Testis (tissue), 5 donors: Measurements from ENCODE around the gene KMT5B. TPM values are rescaled to one million over a fixed set of nuclear protein-coding genes. Genes with fewer than 3 reads are reported as not detected.

Experiments used
- DNase-seq: peaks from one replicate; pipeline ENCODE4 v3.0.0-alpha.2; 2019
- H3K27ac ChIP-seq, 2 donors: fragments of 200-600 bp; sonication (generic); one replicate each; pipeline ENCODE4 v1.5.1; 2019
- H3K27me3 ChIP-seq: fragments of 200-600 bp; sonication (generic); one replicate; pipeline ENCODE4 v1.5.1; 2019
- H3K36me3 ChIP-seq: fragments of 200-600 bp; sonication (generic); one replicate; pipeline ENCODE4 v1.5.1; 2017; ENCODE audit warnings: low read depth; ENCODE audit errors: missing control alignments
- H3K4me1 ChIP-seq: fragments of 200-600 bp; sonication (generic); one replicate; pipeline ENCODE4 v1.5.1; 2019
- H3K4me3 ChIP-seq, 2 donors: fragments of 200-600 bp; sonication (generic); one replicate each; pipeline ENCODE4 v1.5.1; 2017 to 2019
- H3K9me3 ChIP-seq: fragments of 200-600 bp; sonication (generic); one replicate; pipeline ENCODE4 v1.5.1; 2017
- POLR2A ChIP-seq: fragments of 450-650 bp; IDR thresholded peaks from one replicate; pipeline ENCODE4 v1.6.1; 2017; ENCODE audit warnings: antibody characterized with exemption, mild to moderate bottlenecking, moderate library complexity
- WGBS, 2 donors: methylation state at CpG; one replicate each; pipeline ENCODE4 v1.1.5; 2018; 5-methylcytosine and 5-hydroxymethylcytosine counted together
- intact Hi-C: fragments of 100-400 bp; cut with DNase I; formaldehyde crosslinking; loops from one replicate; pipeline ENCODE4 v1.15.1; 2023; ENCODE audit warnings: low total_unique reads
- long read RNA-seq, 2 donors: transcript quantifications; one replicate each; lab custom pipeline, GENCODE V29; 2026
- polyA plus RNA-seq: library from polyadenylated mRNA; stranded (reverse); fragments of 350-450 nt; fragmentation: Illumina TruSeq; extraction: RNeasy Lipid Tissue Mini Kit (QIAGEN cat#74804); gene quantifications from one replicate; pipeline ENCODE4 v1.2.3, GENCODE V29; 2014; ENCODE audit warnings: low read depth, low replicate concordance; ENCODE audit not compliant: insufficient read depth
- total RNA-seq, 2 donors: library from RNA; depleted of rRNA; stranded (reverse); fragments of >200 nt; gene quantifications; one replicate each; pipeline ENCODE4 v1.2.3, GENCODE V29; 2016
- TF ChIP-seq, protein P1 (sequence below), 3 experiments: fragments of 450-650 bp in 2 of 3; fragments of 200-600 bp in 1 of 3; sonication (generic) in 1 of 3; IDR thresholded peaks; one replicate each; pipeline ENCODE4 v1.5.1; 2016 to 2019; ENCODE audit warnings: antibody characterized with exemption in 3 of 3, mild to moderate bottlenecking in 2 of 3, moderate library complexity in 1 of 3

KMT5B gene
- total RNA-seq = 10 to 100 TPM; 44.1 to 56.5 TPM
- polyA plus RNA-seq = 42.1 TPM
- long read RNA-seq, donor 1, partial matches to known transcripts = 6 of 7 reads
- long read RNA-seq, donor 1, other reads (novel, unspliced or antisense) = 0 of 7 reads
- long read RNA-seq, donor 2, partial matches to known transcripts = 0 of 1 reads
- long read RNA-seq, donor 2, other reads (novel, unspliced or antisense) = 0 of 1 reads

DNA sequence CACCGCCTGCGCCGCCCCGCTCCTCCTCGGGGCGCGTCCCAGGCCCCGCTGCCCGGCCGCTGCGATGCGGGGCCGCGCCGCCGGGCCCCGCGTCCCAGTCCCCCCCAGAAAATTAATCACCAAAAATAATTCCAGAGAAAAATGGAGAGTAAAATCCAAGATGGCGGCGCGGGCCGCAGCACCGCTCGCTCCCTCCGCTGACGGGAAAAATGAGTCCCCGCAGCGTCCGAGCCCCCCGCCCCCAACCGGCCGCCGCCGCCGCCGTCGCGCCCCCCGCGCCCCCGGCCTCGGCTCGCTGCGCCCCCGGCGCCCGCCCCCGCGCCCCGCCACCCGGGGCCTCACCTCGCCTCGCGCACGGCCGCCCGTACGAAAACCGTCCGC, at the start of gene KMT5B:
TSS of gene KMT5B (minus strand) at position 162 of the 381 bp plus-strand sequence. CDS start 23,220 bp downstream, outside the sequence.
- peak; percentile 56 for DNase-seq
- Histone ChIP-seq H3K9me3 (no peaks in the 10 kb centered on the region), H3K4me1 (peaks cover 32% of the 10 kb centered on the region), H3K27ac (peak within 1 kb of the TSS; percentile 99), H3K36me3 (no peaks in the 10 kb centered on the region), H3K4me3 (peak within 1 kb of the TSS; percentile 77 to 91), H3K27me3 (no peaks in the 10 kb centered on the region)
- 0% methylated on average over 8 of the region's 60 CpGs; no CpG with 5 or more reads in 1 of the 2 donors for WGBS, 2 donors
- intact Hi-C loops = no loop called here
- TF ChIP-seq POLR2A = no peak
- TF ChIP-seq, protein P1, sequence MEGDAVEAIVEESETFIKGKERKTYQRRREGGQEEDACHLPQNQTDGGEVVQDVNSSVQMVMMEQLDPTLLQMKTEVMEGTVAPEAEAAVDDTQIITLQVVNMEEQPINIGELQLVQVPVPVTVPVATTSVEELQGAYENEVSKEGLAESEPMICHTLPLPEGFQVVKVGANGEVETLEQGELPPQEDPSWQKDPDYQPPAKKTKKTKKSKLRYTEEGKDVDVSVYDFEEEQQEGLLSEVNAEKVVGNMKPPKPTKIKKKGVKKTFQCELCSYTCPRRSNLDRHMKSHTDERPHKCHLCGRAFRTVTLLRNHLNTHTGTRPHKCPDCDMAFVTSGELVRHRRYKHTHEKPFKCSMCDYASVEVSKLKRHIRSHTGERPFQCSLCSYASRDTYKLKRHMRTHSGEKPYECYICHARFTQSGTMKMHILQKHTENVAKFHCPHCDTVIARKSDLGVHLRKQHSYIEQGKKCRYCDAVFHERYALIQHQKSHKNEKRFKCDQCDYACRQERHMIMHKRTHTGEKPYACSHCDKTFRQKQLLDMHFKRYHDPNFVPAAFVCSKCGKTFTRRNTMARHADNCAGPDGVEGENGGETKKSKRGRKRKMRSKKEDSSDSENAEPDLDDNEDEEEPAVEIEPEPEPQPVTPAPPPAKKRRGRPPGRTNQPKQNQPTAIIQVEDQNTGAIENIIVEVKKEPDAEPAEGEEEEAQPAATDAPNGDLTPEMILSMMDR (IDR thresholded peaks at IDR 0.05) = no peak

DNA sequence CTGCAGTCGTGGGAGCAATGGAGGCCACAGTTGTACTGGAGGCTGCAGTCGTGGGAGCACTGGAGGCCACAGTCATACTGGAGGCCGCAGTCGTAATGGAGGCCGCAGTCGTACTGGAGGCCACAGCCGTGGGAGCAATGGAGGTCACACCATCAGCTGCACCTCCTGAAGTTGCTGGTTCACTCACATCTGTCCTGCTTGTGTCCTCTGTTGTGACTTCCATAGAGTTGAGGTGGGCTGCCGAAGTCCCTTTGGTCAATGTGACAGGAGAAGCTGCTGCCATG, 49.4 kb upstream of the KMT5B start:
- no peaks in the 10 kb centered on the region for H3K27me3 ChIP-seq
- no peak overlapping the region for H3K4me3 ChIP-seq
- H3K4me1 ChIP-seq = no peaks in the 10 kb centered on the region
- intact Hi-C loops = loop anchor here (5.0 kb wide), 1 partner anchor 40 kb away; no protein-coding TSS in a partner anchor
- no peak overlapping the region for H3K27ac ChIP-seq
- 94 to 97% methylated on average over 8 of the region's 8 CpGs for WGBS, 2 donors
- no peaks in the 10 kb centered on the region for H3K36me3 ChIP-seq
- no peak for TF ChIP-seq POLR2A
- TF ChIP-seq, protein P1 (IDR thresholded peaks at IDR 0.05) = no peak
- H3K9me3 ChIP-seq = no peaks in the 10 kb centered on the region
- no peak for DNase-seq

DNA sequence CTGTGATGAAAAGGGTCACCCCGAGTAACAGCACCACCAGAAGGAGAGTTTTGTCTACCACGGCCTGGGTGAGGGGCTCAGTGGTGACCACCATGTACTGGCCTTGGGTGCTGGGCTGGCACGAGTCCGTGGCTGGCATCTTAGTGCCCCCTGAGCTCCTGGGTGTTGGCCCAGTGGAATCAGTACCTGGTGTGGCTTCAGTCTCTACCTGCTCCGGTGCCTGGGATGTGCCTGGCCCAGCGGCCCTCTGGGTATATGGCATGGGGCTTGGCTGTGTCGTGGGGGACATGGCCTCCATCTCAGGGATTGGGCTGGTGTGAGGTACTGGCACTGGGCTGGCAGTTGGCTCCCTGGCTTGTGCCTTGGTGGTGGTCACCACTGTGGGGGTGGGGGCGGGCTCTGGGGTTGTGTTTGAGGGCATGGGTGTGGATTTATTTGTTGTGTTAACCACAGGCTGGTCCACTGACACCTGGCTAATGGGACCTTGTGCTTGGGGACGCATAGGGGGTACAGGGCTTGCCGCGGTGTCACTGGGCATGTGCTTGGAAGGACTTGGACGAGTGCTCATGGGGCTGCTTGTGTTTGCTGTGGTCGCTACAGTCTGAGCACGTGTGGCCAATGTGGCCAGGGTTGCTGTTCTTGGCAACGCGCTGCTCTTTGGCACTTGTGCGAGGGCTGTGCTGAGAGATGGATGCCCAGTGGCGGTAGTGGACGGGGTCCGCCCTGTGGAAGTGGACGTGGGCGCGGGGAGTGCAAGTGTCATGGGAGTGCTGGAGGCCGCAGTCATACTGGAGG, 48.9 kb upstream of the KMT5B start:
- intact Hi-C loops = loop anchor here (5.0 kb wide), 1 partner anchor 40 kb away; no protein-coding TSS in a partner anchor
- H3K9me3 ChIP-seq = no peaks in the 10 kb centered on the region
- DNase-seq = no peak
- 91 to 94% methylated on average over 11 to 24 of the region's 24 CpGs for WGBS, 2 donors
- no peak overlapping the region for H3K4me3 ChIP-seq
- TF ChIP-seq, protein P1 (IDR thresholded peaks at IDR 0.05) = no peak
- TF ChIP-seq POLR2A = no peak
- no peaks in the 10 kb centered on the region for H3K36me3 ChIP-seq
- peaks cover 3% of the 10 kb centered on the region for H3K4me1 ChIP-seq
- no peak overlapping the region for H3K27ac ChIP-seq
- no peaks in the 10 kb centered on the region for H3K27me3 ChIP-seq

DNA sequence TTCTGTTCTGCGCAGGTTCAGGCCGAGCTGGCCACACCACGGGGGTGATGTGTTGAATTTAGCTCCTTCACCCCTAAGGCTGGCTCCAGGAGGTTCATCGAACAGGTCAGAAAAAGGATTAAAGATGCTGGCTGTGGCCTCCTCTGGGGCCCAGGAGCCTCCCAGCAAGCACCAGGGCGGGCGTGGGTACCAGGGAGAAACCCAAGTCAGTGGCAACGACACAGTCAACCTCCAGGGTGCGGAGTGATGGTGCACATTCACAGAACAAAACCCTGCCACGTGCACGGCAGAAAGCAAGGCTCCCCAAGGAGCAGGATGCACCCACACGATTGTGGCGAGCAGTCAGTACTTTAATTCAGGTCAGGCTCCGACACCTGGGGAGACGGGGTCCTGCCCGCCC, 47.9 kb upstream of the KMT5B start:
- intact Hi-C loops = loop anchor here (5.0 kb wide), 1 partner anchor 41 kb away; no protein-coding TSS in a partner anchor
- H3K36me3 ChIP-seq = no peaks in the 10 kb centered on the region
- WGBS, 2 donors = 86 to 88% methylated on average over 15 of the region's 15 CpGs
- no peak overlapping the region for H3K27ac ChIP-seq
- H3K4me3 ChIP-seq = no peak overlapping the region
- DNase-seq = no peak
- peaks cover 12% of the 10 kb centered on the region for H3K4me1 ChIP-seq
- no peaks in the 10 kb centered on the region for H3K9me3 ChIP-seq
- TF ChIP-seq, protein P1 (IDR thresholded peaks at IDR 0.05) = no peak
- TF ChIP-seq POLR2A = no peak
- no peaks in the 10 kb centered on the region for H3K27me3 ChIP-seq
